HepG2 (cell line): ENCODE measurements around the gene TMEM151A. TPM values are rescaled to one million over a fixed set of nuclear protein-coding genes. Genes with fewer than 3 reads are reported as not detected.

ENCODE experiments used
- ATAC-seq: fragments of 200-7000 bp; cut with Tn5 transposase; 3 replicates; pipeline ENCODE4 v1.9.1; 2020; ENCODE audit warnings: mild to moderate bottlenecking, moderate library complexity
- BruUV-seq: library from RNA; stranded (reverse); fragments of 400-500 nt; replicated peaks from 2 replicates; lab custom pipeline; 2021; lab: Mats Ljungman, UMichigan
- CTCF ChIA-PET: fragments of 300-600 bp; formaldehyde crosslinking; extraction: SDS; loops from one replicate; lab custom pipeline; 2021; ENCODE audit warnings: low total read pairs, inconsistent platforms, low intra/inter-chr PET ratio; lab: Yijun Ruan, JAX
- POLR2A ChIA-PET: fragments of 350-600 bp; sonication (Branson Sonifier 250); formaldehyde crosslinking; loops from one replicate; lab custom pipeline; 2020; ENCODE audit warnings: antibody characterized with exemption, inconsistent platforms; lab: Yijun Ruan, JAX
- DNase-seq: peaks from one replicate; pipeline ENCODE4 v3.0.0-alpha.2; 2015; ENCODE audit warnings: low spot score
- FAIRE-seq: peaks from 3 replicates; lab custom pipeline; 2011; peaks lifted over from hg19 to GRCh38; lab: Jason Lieb, UNC
- H2AFZ ChIP-seq: one replicate; pipeline ENCODE4 v1.6.1; 2011; ENCODE audit warnings: low read length, inconsistent platforms
- H3K27ac ChIP-seq: fragments of 300-600 bp; 3 replicates; pipeline ENCODE4 v1.8.0; 2011; ENCODE audit warnings: mixed run types, mild to moderate bottlenecking, mixed read lengths, low read length, inconsistent platforms; ENCODE audit not compliant: insufficient read depth; ENCODE audit errors: extremely low read length
- H3K27me3 ChIP-seq, 2 experiments: fragments of 200-600 bp in 1 of 2; 2 replicates in 1 of 2; 3 replicates in 1 of 2; pipeline versions ENCODE4 v1.6.0 to v1.8.0; 2011; ENCODE audit warnings: low read length in 2 of 2, mild to moderate bottlenecking in 2 of 2, moderate library complexity in 2 of 2, inconsistent platforms in 1 of 2; ENCODE audit not compliant: insufficient read depth in 2 of 2, control insufficient read depth in 1 of 2
- H3K36me3 ChIP-seq, 2 experiments: fragments of 200-600 bp in 1 of 2; replicated peaks in 1 of 2; 2 replicates in 1 of 2; 3 replicates in 1 of 2; pipeline versions ENCODE4 v1.5.1 to v1.8.0; 2011; ENCODE audit warnings: low read length in 2 of 2, inconsistent platforms in 1 of 2; ENCODE audit not compliant: insufficient read depth in 2 of 2, control insufficient read depth in 1 of 2
- H3K4me1 ChIP-seq: 2 replicates; pipeline ENCODE4 v1.5.1; 2012; ENCODE audit warnings: low read length, inconsistent platforms; ENCODE audit not compliant: insufficient read depth
- H3K4me2 ChIP-seq: 2 replicates; pipeline ENCODE4 v1.6.0; 2011; ENCODE audit warnings: low read depth, low read length, inconsistent platforms
- H3K4me3 ChIP-seq, 3 experiments: fragments of 200-600 bp in 1 of 3; sonication (generic), shearing (Covaris generic) in 1 of 3; replicated peaks in 1 of 3; 2 replicates each; pipeline ENCODE4 v1.5.1; 2011 to 2016; ENCODE audit warnings: low read length in 3 of 3, inconsistent platforms in 2 of 3, low read depth in 2 of 3, mild to moderate bottlenecking in 2 of 3, control low read depth in 1 of 3, mixed read lengths in 1 of 3; ENCODE audit not compliant: insufficient read depth in 1 of 3
- H3K79me2 ChIP-seq: one replicate; pipeline ENCODE4 v1.6.1; 2011; ENCODE audit warnings: low read length, inconsistent platforms; ENCODE audit not compliant: insufficient read depth
- H3K9ac ChIP-seq: 2 replicates; pipeline ENCODE4 v1.6.0; 2011; ENCODE audit warnings: mild to moderate bottlenecking, low read depth, low read length, inconsistent platforms; ENCODE audit not compliant: insufficient read depth
- H3K9me3 ChIP-seq: 2 replicates; pipeline ENCODE4 v1.5.1; 2012; ENCODE audit warnings: mild to moderate bottlenecking, low read length
- H4K20me1 ChIP-seq: 2 replicates; pipeline ENCODE4 v1.6.0; 2011; ENCODE audit warnings: inconsistent platforms, mild to moderate bottlenecking, low read length, moderate library complexity; ENCODE audit not compliant: insufficient read depth
- BRCA1 ChIP-seq: sonication (generic); formaldehyde crosslinking; IDR thresholded peaks from 2 replicates; pipeline ENCODE4 v1.4.0; 2020; ENCODE audit warnings: missing genetic modification reagents
- CREM ChIP-seq, 2 experiments: sonication (generic) in 1 of 2; formaldehyde crosslinking in 1 of 2; IDR thresholded peaks; 2 replicates each; pipeline versions ENCODE4 v1.4.0 to v1.6.1; 2016 to 2020; ENCODE audit warnings: antibody characterized with exemption in 1 of 2, mild to moderate bottlenecking in 1 of 2, missing genetic modification reagents in 1 of 2
- ELF4 ChIP-seq: sonication (generic); formaldehyde crosslinking; IDR thresholded peaks from 2 replicates; pipeline ENCODE4 v1.5.0; 2020; ENCODE audit warnings: missing genetic modification reagents, mild to moderate bottlenecking, moderate library complexity, borderline replicate concordance
- ERF ChIP-seq: IDR thresholded peaks from 2 replicates; pipeline ENCODE4 v1.6.1; 2018; ENCODE audit warnings: missing biosample characterization, missing genetic modification reagents
- TOE1 ChIP-seq: sonication (generic); formaldehyde crosslinking; IDR thresholded peaks from 2 replicates; pipeline ENCODE4 v1.4.0; 2020; ENCODE audit warnings: mild to moderate bottlenecking, missing genetic modification reagents
- U2AF1 ChIP-seq: fragments of 200-400 bp; formaldehyde crosslinking; optimal IDR thresholded peaks from 2 replicates; pipeline ENCODE3; 2017; ENCODE audit warnings: mild to moderate bottlenecking, low read depth, low read length
- ZNF24 ChIP-seq: fragments of 450-650 bp; IDR thresholded peaks from 2 replicates; pipeline ENCODE4 v1.6.1; 2017; ENCODE audit warnings: antibody characterized with exemption, mild to moderate bottlenecking
- WGBS: methylation state at CpG from one replicate; pipeline ENCODE4 v1.1.6; 2017; ENCODE audit warnings: low lambda C conversion rate; 5-methylcytosine and 5-hydroxymethylcytosine counted together
- in situ Hi-C: cut with HindIII; loops from 2 replicates; pipeline ENCODE4 v1.10.0; 2017; ENCODE audit warnings: low pct_unique_long_range_greater_than_20kb; ENCODE audit not compliant: extremely low pct_ligation_motif_present
- intact Hi-C: fragments of 100-400 bp; cut with micrococcal nuclease; formaldehyde crosslinking; loops from one replicate; pipeline ENCODE4 v1.10.0; 2022; ENCODE audit not compliant: unreplicated experiment
- polyA plus RNA-seq, 8 experiments: library from polyadenylated mRNA; depleted of rRNA in 3 of 8; stranded (reverse) in 7 of 8; unstranded in 1 of 8; fragments of >200 nt; fragmentation: Illumina TruSeq in 4 of 8; extraction: Trizol in 4 of 8; gene quantifications; 2 replicates each; pipeline versions ENCODE4 v1.2.1 to v1.2.3, GENCODE V29; 2011 to 2016; ENCODE audit warnings: low read depth in 4 of 8, missing spikeins in 1 of 8, mixed read lengths in 1 of 8; ENCODE audit not compliant: insufficient read depth in 1 of 8
- total RNA-seq, 5 experiments: library from RNA; depleted of rRNA; stranded (reverse); fragments of >200 nt; fragmentation: Illumina TruSeq; extraction: Trizol; gene quantifications; 2 replicates each; pipeline ENCODE4 v1.2.3, GENCODE V29; 2016; ENCODE audit warnings: low read depth in 1 of 5
- TF ChIP-seq, protein P1 (sequence below): sonication (generic); formaldehyde crosslinking; IDR thresholded peaks from 2 replicates; pipeline ENCODE4 v1.4.0; 2020; ENCODE audit warnings: missing genetic modification reagents, borderline replicate concordance
- TF ChIP-seq, protein P2 (sequence below): sonication (generic); formaldehyde crosslinking; IDR thresholded peaks from 2 replicates; pipeline ENCODE4 v1.5.1; 2020; ENCODE audit warnings: mild to moderate bottlenecking, moderate library complexity, missing genetic modification reagents
- TF ChIP-seq, protein P3 (sequence below): sonication (generic); formaldehyde crosslinking; IDR thresholded peaks from 2 replicates; pipeline ENCODE4 v1.8.1; 2022; ENCODE audit warnings: low read depth, mild to moderate bottlenecking, missing genetic modification reagents
- TF ChIP-seq, protein P4 (sequence below): sonication (generic); formaldehyde crosslinking; IDR thresholded peaks from 2 replicates; pipeline ENCODE4 v1.4.0; 2020; ENCODE audit warnings: missing genetic modification reagents, mild to moderate bottlenecking, borderline replicate concordance
- TF ChIP-seq, protein P5 (sequence below): sonication (generic); formaldehyde crosslinking; IDR thresholded peaks from 2 replicates; pipeline ENCODE4 v1.8.0; 2022; ENCODE audit warnings: missing genetic modification reagents, low read depth, mild to moderate bottlenecking, borderline replicate concordance

Gene TMEM151A
- total and polyA plus RNA-seq, 2 of the 13 experiments (the other 11 are each of a cell fraction or from before 2014, with no cell fraction given): 0.18 to 0.33 TPM

DNA sequence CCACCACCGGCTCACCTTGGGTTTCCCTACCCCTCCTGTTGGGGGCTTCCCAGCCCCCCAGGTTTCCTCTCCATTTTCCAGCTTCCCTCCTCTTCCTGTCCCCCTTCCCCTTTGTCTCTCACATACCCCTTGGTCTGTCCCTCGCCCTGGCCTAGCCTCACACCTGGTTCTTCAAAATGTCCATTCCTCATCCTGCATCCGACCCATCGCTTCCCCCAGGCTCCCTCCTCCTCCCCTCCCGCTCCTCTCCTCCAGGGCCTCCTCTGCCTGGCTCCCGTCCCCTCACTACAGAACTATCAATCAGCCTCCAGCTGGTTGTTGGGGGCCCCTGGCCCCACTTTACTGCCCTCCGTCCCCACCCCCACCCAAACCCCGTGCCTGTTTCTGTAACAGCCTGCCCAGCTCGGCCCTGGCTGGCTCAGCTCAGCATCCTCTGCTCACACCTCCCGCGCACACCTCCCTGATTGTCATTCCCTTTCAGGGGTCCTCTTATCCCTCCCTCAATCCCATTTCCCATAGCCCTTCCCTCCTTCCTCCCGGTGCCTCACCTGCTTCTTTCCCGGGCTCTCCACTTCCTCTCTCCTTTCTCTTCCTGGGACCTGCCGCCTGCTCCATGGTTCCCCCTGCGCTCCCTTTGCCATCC lies 12.5 kb upstream of the TMEM151A start:
- FAIRE-seq (no peak), ATAC-seq (no peak), DNase-seq (no peak)
- WGBS: 44% methylated on average over 15 of the region's 15 CpGs
- H3K4me3 ChIP-seq: no peak overlapping the region
- H2AFZ ChIP-seq: no peak overlapping the region
- no TSS peak for BruUV-seq
- H3K4me2 ChIP-seq: no peak overlapping the region
- in situ Hi-C loops: no loop called here
- no peak overlapping the region for H3K27ac ChIP-seq
- H3K9me3 ChIP-seq: no peaks in the 10 kb centered on the region
- no peak overlapping the region for H3K9ac ChIP-seq
- intact Hi-C loops: no loop called here
- peaks cover 3 to 10% of the 10 kb centered on the region in 2 experiments; a peak in 4 of 5 replicates for H3K36me3 ChIP-seq
- H3K4me1 ChIP-seq: peaks cover 39% of the 10 kb centered on the region
- ChIA-PET POLR2A (interaction anchor here (0.6 to 2.4 kb wide), 2 partner anchors 9 to 34 kb away, joined by 5 to 15 read pairs; partner anchors contain the start of gene YIF1A), CTCF (no interaction called here)
- H4K20me1 ChIP-seq: peaks cover 6% of the 10 kb centered on the region
- H3K27me3 ChIP-seq: peaks cover 3 to 9% of the 10 kb centered on the region in 2 experiments; a peak in 3 of 5 replicates
- no peaks in the 10 kb centered on the region for H3K79me2 ChIP-seq
- TF ChIP-seq BRCA1 (CRISPR knock-in tag): no peak
- TF ChIP-seq, protein P1, sequence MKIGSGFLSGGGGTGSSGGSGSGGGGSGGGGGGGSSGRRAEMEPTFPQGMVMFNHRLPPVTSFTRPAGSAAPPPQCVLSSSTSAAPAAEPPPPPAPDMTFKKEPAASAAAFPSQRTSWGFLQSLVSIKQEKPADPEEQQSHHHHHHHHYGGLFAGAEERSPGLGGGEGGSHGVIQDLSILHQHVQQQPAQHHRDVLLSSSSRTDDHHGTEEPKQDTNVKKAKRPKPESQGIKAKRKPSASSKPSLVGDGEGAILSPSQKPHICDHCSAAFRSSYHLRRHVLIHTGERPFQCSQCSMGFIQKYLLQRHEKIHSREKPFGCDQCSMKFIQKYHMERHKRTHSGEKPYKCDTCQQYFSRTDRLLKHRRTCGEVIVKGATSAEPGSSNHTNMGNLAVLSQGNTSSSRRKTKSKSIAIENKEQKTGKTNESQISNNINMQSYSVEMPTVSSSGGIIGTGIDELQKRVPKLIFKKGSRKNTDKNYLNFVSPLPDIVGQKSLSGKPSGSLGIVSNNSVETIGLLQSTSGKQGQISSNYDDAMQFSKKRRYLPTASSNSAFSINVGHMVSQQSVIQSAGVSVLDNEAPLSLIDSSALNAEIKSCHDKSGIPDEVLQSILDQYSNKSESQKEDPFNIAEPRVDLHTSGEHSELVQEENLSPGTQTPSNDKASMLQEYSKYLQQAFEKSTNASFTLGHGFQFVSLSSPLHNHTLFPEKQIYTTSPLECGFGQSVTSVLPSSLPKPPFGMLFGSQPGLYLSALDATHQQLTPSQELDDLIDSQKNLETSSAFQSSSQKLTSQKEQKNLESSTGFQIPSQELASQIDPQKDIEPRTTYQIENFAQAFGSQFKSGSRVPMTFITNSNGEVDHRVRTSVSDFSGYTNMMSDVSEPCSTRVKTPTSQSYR (CRISPR knock-in tag): no peak
- TF ChIP-seq, protein P2, sequence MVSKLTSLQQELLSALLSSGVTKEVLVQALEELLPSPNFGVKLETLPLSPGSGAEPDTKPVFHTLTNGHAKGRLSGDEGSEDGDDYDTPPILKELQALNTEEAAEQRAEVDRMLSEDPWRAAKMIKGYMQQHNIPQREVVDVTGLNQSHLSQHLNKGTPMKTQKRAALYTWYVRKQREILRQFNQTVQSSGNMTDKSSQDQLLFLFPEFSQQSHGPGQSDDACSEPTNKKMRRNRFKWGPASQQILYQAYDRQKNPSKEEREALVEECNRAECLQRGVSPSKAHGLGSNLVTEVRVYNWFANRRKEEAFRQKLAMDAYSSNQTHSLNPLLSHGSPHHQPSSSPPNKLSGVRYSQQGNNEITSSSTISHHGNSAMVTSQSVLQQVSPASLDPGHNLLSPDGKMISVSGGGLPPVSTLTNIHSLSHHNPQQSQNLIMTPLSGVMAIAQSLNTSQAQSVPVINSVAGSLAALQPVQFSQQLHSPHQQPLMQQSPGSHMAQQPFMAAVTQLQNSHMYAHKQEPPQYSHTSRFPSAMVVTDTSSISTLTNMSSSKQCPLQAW (CRISPR knock-in tag): no peak
- no peak for TF ChIP-seq ZNF24
- no peak for TF ChIP-seq CREM (IDR thresholded peaks at IDR 0.05)
- TF ChIP-seq CREM (CRISPR knock-in tag; IDR thresholded peaks at IDR 0.05): no peak
- TF ChIP-seq, protein P3, sequence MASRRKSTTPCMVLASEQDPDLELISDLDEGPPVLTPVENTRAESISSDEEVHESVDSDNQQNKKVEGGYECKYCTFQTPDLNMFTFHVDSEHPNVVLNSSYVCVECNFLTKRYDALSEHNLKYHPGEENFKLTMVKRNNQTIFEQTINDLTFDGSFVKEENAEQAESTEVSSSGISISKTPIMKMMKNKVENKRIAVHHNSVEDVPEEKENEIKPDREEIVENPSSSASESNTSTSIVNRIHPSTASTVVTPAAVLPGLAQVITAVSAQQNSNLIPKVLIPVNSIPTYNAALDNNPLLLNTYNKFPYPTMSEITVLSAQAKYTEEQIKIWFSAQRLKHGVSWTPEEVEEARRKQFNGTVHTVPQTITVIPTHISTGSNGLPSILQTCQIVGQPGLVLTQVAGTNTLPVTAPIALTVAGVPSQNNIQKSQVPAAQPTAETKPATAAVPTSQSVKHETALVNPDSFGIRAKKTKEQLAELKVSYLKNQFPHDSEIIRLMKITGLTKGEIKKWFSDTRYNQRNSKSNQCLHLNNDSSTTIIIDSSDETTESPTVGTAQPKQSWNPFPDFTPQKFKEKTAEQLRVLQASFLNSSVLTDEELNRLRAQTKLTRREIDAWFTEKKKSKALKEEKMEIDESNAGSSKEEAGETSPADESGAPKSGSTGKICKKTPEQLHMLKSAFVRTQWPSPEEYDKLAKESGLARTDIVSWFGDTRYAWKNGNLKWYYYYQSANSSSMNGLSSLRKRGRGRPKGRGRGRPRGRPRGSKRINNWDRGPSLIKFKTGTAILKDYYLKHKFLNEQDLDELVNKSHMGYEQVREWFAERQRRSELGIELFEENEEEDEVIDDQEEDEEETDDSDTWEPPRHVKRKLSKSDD (CRISPR knock-in tag): no peak
- TF ChIP-seq TOE1 (CRISPR knock-in tag): no peak
- no peak for TF ChIP-seq ELF4 (CRISPR knock-in tag)
- TF ChIP-seq, protein P4, sequence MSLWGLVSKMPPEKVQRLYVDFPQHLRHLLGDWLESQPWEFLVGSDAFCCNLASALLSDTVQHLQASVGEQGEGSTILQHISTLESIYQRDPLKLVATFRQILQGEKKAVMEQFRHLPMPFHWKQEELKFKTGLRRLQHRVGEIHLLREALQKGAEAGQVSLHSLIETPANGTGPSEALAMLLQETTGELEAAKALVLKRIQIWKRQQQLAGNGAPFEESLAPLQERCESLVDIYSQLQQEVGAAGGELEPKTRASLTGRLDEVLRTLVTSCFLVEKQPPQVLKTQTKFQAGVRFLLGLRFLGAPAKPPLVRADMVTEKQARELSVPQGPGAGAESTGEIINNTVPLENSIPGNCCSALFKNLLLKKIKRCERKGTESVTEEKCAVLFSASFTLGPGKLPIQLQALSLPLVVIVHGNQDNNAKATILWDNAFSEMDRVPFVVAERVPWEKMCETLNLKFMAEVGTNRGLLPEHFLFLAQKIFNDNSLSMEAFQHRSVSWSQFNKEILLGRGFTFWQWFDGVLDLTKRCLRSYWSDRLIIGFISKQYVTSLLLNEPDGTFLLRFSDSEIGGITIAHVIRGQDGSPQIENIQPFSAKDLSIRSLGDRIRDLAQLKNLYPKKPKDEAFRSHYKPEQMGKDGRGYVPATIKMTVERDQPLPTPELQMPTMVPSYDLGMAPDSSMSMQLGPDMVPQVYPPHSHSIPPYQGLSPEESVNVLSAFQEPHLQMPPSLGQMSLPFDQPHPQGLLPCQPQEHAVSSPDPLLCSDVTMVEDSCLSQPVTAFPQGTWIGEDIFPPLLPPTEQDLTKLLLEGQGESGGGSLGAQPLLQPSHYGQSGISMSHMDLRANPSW (CRISPR knock-in tag): no peak
- TF ChIP-seq U2AF1: no peak
- TF ChIP-seq ERF (CRISPR knock-in tag): no peak
- TF ChIP-seq, protein P5, sequence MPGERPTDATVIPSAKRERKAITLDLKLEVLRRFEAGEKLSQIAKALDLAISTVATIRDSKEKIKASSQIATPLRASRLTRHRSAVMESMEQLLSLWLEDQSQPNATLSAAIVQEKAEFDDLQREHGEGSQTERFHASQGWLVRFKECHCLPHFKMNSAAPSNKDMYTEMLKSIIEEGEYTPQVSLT (CRISPR knock-in tag): no peak
